GM18858 (cell line): Measurements from ENCODE around the gene CAPSL.
A peak's percentile ranks its signal among the peaks of the same experiment; 100 is the strongest.
"Not testable (repeated sequence)": the region's sequence is repeated elsewhere in the genome, so short reads cannot be mapped to it uniquely, and the experiment has no call there.

Experiments used
- ATAC-seq: cut with Tn5 transposase; IDR thresholded peaks from one replicate; pipeline ENCODE4 v1.9.1; 2021; ENCODE audit not compliant: unreplicated experiment

Gene CAPSL

GRCh38 chr5:35908228-35908627, 30.2 kb downstream of the CAPSL start:
- no peak for ATAC-seq

GRCh38 chr5:35904443-35905132, 33.8 kb downstream of the CAPSL start:
- peak; percentile 65 for ATAC-seq

DNA sequence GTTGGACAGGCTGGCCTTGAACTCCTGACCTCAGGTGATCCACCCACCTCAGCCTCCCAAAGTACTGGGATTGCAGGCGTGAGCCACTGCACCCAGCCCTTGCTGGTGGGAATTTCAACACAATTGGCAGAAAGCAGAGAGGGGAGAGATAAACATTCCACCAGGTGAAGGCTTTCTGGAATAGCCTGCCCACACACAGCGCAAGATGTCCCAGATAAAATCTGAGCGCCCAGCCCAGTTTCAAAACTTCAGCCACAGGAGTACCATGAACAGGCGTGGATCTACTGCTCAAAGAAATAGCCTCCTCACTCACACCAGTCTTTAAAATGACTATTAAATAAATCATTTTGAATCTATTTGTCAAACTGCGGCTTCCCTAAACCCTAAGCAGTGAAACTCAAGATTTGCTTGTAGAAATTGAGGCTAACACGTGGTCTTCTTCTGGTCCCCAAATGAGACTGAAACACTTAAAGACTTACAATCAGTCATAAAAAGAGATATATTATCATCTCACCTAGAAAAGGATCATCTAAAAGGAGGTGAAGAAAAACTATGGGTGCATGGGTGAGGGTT, 34.7 kb downstream of the CAPSL start:
- no peak for ATAC-seq

DNA sequence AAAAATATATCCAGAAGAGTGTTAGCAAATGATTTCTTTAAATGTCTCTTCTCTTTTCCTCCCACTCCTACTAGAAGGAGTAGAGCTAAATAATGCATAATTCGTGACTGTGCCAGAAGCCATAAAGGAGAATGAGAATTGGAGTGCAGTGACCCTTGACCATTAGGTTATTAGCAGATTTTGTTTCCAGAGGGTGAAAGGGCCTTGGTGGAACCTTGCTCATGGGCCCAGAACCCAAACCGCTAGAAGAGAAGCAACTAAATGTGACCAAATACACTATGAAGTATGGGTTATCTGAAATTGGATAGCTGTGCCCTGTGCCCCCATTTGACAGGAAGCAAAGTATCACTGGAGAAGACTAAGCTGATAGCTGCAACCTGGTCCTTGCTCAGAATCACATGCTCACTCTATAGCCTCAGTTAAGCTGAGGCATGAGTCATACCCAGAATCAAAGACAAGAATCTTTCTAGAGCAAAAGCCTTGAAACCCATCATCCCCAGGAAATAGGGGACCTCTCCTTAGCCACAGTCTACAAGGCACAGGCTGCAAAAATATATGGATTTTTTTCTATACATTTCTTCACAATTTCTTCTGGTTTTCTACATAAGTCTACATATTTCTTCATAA, 36.3 kb downstream of the CAPSL start:
- peak; percentile 55 for ATAC-seq

DNA sequence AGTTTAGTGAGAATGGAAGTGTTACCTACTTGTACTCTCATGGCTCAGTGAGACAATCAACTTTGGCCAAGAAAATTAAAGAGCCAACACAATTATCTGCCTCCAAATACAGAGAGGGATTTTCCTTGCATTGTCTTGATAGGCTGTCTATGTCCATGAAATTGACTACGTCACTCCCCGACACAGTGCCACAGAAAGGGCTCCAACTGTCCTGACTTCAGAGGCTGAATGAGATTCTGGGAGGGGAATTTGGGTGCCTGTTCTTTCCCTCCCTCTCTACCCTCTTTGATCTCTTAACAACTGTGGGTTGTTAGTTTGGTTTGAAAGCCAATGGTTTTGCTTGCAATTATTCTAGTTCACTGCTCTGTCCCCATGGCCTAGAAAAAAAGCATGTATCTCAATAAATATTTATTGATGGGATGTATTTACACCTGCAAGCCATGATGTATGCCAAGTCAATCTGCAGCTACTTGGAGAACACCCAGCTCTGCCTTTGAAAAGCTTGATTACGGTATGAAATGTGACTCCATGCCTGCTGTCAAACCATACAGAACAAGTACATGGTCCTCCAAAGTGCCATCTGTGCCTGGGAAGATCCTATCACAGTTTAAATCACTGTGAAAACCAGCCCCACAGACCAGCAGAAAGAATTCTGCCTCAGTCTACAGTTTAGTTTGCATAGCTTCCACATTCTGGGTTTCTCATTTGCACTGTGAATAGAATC, 37.3 kb downstream of the CAPSL start:
- ATAC-seq: no peak

DNA sequence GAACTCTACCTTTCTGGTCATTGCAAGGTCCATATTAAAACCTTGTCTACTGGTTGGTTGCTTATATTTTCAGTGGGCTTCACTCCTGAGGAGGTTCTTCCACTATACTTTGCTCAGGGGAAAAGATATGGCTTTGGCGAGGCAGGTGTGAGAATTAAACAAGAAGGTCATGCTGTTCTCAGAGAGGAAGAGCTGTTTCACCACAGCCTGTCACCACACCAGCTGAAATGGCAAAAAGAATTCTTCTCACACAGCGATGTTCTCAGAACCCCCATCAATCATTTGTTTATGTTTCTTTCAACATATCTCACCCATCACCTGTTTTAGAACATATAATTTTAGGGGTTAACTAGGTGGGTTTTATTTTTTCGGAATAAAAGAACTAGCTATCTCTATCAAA, 38.6 kb downstream of the CAPSL start:
- no peak for ATAC-seq

DNA sequence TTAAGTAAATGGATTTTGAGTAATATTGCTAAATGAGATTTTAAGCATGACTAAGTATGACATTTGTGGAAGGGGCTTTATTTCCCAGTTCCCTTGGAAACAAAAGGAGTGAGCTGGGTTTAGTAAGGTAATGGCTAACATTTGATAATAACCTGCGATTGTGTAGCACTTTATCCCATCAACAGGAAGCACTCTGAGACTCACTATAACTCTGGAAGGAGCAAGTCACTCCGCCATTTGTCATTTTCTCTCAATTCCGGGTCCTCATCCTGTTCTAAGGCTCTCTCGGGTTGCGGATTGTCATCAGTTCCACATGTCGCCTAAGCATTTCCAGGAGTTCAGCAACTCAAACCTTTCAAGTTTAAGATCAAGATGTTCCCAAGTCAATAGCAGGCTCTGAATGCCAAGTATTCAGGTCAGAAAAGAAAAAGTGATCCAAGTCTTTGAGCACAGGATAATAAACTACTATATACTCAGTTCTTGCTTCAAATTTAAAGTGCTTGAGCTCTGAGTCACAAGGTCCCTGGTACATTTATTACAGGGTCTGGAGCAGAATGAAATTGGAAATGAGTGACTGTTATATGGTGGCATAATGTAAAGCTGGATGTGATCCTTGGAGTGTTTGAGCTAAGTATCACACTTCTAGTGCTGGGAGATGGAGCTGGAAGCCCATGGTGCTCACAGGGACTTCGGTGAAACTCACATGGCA, 39.3 kb downstream of the CAPSL start:
- ATAC-seq: no peak

DNA sequence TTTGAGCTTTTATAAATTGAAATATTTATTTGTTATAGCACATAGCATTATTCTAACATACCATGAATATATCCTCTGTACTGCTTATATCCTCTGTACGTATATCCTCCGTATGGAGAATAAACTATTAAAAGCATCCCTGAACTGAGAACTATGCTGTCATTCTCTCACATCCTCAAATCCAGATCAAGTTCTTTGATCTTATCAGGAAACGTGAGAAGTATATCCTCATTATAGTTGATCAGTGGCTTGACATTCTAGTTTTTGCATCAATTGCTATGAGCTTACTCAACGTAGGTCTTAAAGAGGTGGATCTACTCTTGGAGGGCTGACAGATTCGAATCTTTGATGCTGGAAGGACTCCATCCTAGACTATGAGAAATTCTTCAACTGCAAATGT, 44.3 kb downstream of the CAPSL start:
- no peak for ATAC-seq

- not testable (repeated sequence) for ATAC-seq
Measured at GRCh38 chr5:35892799-35893198, 45.6 kb downstream of the CAPSL start.

GRCh38 chr5:35890021-35891020, 48.1 kb downstream of the CAPSL start:
- ATAC-seq: no peak

DNA sequence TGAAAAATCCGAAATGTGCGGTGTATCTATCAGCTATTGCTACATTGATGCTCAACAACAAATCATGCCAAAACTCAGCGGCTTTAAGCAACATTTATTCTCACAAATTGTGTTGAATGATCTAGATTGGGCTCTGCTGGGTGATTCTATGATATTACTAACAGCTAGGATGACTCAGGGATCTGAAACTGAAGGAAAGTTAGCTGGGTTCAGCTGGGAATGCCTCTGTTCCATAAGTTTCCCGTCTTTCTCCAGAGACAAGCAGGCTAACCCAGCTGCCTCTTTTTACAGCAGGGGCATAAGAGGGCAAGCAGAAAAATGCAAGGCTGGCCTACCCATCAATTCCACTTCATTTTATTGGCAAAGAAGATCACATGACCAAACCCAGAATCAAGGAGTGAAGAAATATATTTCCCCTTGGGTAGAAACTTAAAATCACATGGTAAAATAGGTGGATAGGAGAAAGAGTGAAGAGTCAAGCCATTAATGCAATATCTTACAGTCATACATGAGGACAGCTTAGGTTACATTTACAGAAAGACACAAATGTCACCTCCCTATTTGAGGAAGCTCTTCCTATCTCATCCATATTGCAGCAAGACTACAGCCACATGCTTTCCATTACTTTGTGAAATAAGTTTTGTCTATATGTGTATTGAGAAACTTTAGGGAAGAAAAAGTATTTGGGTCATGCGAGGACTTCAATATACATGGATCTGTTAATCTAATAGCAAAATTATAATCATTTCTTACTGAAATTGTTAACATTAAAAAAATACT, 50.9 kb downstream of the CAPSL start:
- no peak for ATAC-seq

DNA sequence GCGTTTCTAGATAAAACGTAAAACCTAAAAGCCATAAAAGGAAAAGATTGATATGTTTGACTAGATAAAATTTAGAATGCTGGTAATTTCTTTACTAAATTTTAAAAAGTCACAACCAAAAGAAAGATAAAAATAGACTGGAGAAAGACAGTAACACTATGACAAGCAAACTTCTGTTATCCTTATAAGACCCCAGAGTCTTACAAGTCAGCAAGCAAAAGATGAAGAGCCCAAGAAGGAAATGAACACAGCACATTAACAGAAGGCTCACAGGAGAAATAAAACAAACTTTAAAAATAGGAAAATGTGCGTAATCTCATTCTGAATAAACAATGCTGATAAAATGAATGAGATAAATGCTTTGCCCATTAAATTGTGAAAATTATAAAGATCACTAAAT, 52.0 kb downstream of the CAPSL start:
- ATAC-seq: no peak

GRCh38 chr5:35884773-35885172, 53.6 kb downstream of the CAPSL start:
- ATAC-seq: peak; percentile 16

GRCh38 chr5:35884191-35884769, 54.1 kb downstream of the CAPSL start:
- ATAC-seq: peak; percentile 52

- no peak for ATAC-seq
Measured at GRCh38 chr5:35881758-35882157, 56.7 kb downstream of the CAPSL start.

- ATAC-seq: no peak
Measured at GRCh38 chr5:35880156-35880555, 58.3 kb downstream of the CAPSL start.

DNA sequence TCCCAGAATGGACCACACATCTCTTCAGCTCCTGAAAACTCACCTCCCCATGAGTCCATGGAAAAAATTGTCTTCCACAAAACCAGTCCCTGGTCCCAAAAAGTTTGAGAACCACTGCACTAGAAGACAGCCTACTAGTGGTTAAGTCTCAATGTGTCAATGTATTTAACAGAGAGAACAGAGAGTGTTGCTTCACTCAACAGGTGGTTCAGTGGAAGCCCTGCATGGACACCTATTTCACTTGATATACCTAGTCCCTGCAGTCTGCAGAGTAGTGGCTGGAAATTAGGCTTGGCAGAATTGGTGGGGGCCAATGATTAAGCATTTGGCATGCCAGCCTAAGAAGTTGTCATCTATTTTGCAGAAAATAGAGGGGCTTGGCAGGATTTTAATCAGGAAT, 58.8 kb downstream of the CAPSL start:
- ATAC-seq: no peak

- no peak for ATAC-seq
Measured at GRCh38 chr5:35879096-35879495, 59.3 kb downstream of the CAPSL start.

- no peak for ATAC-seq
Measured at GRCh38 chr5:35878079-35878478, 60.3 kb downstream of the CAPSL start.
